ENCODE measurements around the gene RAB3IP.

DNA sequence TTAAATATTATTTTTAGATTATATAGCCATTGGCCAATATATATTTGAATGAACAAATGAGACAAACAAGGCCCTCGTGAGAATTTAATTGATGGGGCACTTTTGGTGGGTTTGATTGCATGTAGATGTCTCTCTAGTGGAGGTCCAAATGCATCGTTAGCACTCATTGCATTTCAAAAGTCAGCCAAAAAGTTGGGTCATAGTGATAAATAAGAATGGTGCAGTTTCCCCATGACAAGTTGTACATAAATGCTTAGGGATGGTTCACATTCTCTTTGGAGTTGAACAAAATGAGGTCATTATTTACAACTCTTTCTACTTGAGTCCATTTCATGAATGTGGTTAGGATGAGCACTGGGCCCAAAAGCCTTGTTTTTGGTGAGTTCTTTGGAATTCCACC lies 40.6 kb upstream of the RAB3IP start:
- TF ChIP-seq, protein P1, sequence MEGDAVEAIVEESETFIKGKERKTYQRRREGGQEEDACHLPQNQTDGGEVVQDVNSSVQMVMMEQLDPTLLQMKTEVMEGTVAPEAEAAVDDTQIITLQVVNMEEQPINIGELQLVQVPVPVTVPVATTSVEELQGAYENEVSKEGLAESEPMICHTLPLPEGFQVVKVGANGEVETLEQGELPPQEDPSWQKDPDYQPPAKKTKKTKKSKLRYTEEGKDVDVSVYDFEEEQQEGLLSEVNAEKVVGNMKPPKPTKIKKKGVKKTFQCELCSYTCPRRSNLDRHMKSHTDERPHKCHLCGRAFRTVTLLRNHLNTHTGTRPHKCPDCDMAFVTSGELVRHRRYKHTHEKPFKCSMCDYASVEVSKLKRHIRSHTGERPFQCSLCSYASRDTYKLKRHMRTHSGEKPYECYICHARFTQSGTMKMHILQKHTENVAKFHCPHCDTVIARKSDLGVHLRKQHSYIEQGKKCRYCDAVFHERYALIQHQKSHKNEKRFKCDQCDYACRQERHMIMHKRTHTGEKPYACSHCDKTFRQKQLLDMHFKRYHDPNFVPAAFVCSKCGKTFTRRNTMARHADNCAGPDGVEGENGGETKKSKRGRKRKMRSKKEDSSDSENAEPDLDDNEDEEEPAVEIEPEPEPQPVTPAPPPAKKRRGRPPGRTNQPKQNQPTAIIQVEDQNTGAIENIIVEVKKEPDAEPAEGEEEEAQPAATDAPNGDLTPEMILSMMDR (conservative IDR thresholded peaks at IDR 0.05): no peak
- no peak for TF ChIP-seq EZH2 (IDR thresholded peaks at IDR 0.05; ENCODE audit: low read depth)

Measured in PC-9 (cell line).